Measurements from ENCODE around the gene TEX101.
"Not testable (repeated sequence)": the region's sequence is repeated elsewhere in the genome, so short reads cannot be mapped to it uniquely, and the experiment has no call there.

The TEX101 gene

GRCh38 chr19:43414554-43414953, at the start of gene TEX101:
TSS of gene TEX101 (plus strand) at chr19:43414890. CDS start at chr19:43415920, 1,030 bp downstream.
- DNase-seq: no peak

GRCh38 chr19:43365677-43366076, 49.0 kb upstream of the TEX101 start:
- DNase-seq: not testable (repeated sequence)

- no peak for DNase-seq
Measured at GRCh38 chr19:43367822-43368221, 46.9 kb upstream of the TEX101 start.

- DNase-seq: not testable (repeated sequence)
Measured at GRCh38 chr19:43368897-43369296, 45.8 kb upstream of the TEX101 start.

GRCh38 chr19:43371909-43372308, 42.8 kb upstream of the TEX101 start:
- DNase-seq: no peak

GRCh38 chr19:43372462-43372861, 42.2 kb upstream of the TEX101 start:
- DNase-seq: no peak

- DNase-seq: not testable (repeated sequence)
Measured at GRCh38 chr19:43377624-43378023, 37.1 kb upstream of the TEX101 start.

- no peak for DNase-seq
Measured at GRCh38 chr19:43380008-43380407, 34.7 kb upstream of the TEX101 start.

- DNase-seq: no peak
Measured at GRCh38 chr19:43380771-43381386, 33.8 kb upstream of the TEX101 start.

GRCh38 chr19:43382586-43383216, 32.0 kb upstream of the TEX101 start:
- not testable (repeated sequence) for DNase-seq

- DNase-seq: not testable (repeated sequence)
Measured at GRCh38 chr19:43383254-43383653, 31.4 kb upstream of the TEX101 start.

GRCh38 chr19:43383759-43384158, 30.9 kb upstream of the TEX101 start:
- not testable (repeated sequence) for DNase-seq

GRCh38 chr19:43390903-43391551, 23.7 kb upstream of the TEX101 start:
- DNase-seq: not testable (repeated sequence)

GRCh38 chr19:43391552-43391935, 23.1 kb upstream of the TEX101 start:
- not testable (repeated sequence) for DNase-seq

- DNase-seq: not testable (repeated sequence)
Measured at GRCh38 chr19:43393501-43393900, 21.2 kb upstream of the TEX101 start.

- DNase-seq: no peak
Measured at GRCh38 chr19:43395561-43395960, 19.1 kb upstream of the TEX101 start.

GRCh38 chr19:43406297-43406696, 8.4 kb upstream of the TEX101 start:
- no peak for DNase-seq

GRCh38 chr19:43407416-43408005, 7.2 kb upstream of the TEX101 start:
- DNase-seq: no peak

GRCh38 chr19:43408043-43408442, 6.6 kb upstream of the TEX101 start:
- DNase-seq: no peak

GRCh38 chr19:43409415-43409814, 5.3 kb upstream of the TEX101 start:
- DNase-seq: no peak

- no peak for DNase-seq
Measured at GRCh38 chr19:43412441-43412840, 2.2 kb upstream of the TEX101 start.

- no peak for DNase-seq
Measured at GRCh38 chr19:43416951-43417623, 2.4 kb downstream of the TEX101 start.

- no peak for DNase-seq
Measured at GRCh38 chr19:43420954-43421353, 6.3 kb downstream of the TEX101 start.

Measured in 8988T (cell line).